ENCODE data around the gene USP6NL. TPM values are rescaled to one million over a fixed set of nuclear protein-coding genes. Genes with fewer than 3 reads are reported as not detected.

Gene USP6NL
- polyA plus RNA-seq, 1 of the 3 experiments (the other 2 are of a cell fraction) = 8.9 TPM

DNA sequence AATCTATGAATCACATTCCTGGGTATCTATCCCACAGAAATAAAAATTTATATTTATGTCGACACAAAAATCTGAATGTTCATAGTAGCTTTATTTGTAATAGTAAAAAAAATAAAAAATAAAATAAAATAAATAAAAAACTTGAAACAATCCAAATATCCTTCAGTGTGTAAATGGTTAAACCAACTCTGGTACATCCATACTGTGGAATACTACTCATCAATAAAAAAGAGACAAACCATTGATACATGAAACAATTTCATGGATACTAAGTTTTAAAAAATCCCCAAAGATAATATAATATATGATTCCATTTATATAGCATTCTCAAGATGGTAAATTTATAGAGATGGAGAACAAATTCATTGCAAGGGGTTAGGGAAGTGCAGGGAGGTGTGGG, 48.6 kb downstream of the USP6NL start:
- Histone ChIP-seq H3K4me1 (ENCODE audit: control insufficient read depth in 1 of 2, insufficient read depth in 2 of 2, low read depth in 1 of 2, low read length in 1 of 2) (peaks cover 0 to 3% of the 10 kb centered on the region in 2 experiments; a peak in 3 of 4 replicates), H3K9me3 (no peaks in the 10 kb centered on the region), H4K20me1 (ENCODE audit: insufficient read depth) (no peaks in the 10 kb centered on the region), H2AFZ (ENCODE audit: low read depth) (no peak overlapping the region), H3F3A (replicated peaks; ENCODE audit: insufficient read depth) (no peaks in the 10 kb centered on the region), H3K4me3 (ENCODE audit: low read depth in 2 of 2, low read length in 1 of 2) (no peak overlapping the region), H3K36me3 (replicated peaks in 1 of 2; ENCODE audit: control insufficient read depth in 1 of 2, insufficient read depth in 2 of 2, low read length in 1 of 2) (no peaks in the 10 kb centered on the region), H3K9ac (no peak overlapping the region), H3K27me3 (ENCODE audit: insufficient read depth) (no peaks in the 10 kb centered on the region), H3K79me2 (ENCODE audit: insufficient read depth) (peaks cover 49% of the 10 kb centered on the region), H3K9me2 (no peaks in the 10 kb centered on the region), H3K27ac (ENCODE audit: low read depth in 2 of 2, low read length in 1 of 2) (no peak overlapping the region), H3K4me2 (no peak overlapping the region)
- TF ChIP-seq FOXM1 (IDR thresholded peaks at IDR 0.05; ENCODE audit: low read depth) (no peak), REST (IDR thresholded peaks at IDR 0.05; ENCODE audit: low read depth, low read length) (no peak), CHD2 (IDR thresholded peaks at IDR 0.05; ENCODE audit: low read length, partially characterized antibody) (no peak), GABPA (IDR thresholded peaks at IDR 0.05; ENCODE audit: low read depth) (no peak), RFX5 (IDR thresholded peaks at IDR 0.05; ENCODE audit: low read length) (no peak), MXI1 (IDR thresholded peaks at IDR 0.05; ENCODE audit: low read depth, low read length) (no peak), NFIC (IDR thresholded peaks at IDR 0.05; ENCODE audit: borderline replicate concordance) (no peak), GATA2 (CRISPR knock-in tag; IDR thresholded peaks at IDR 0.05) (no peak), TCF12 (IDR thresholded peaks at IDR 0.05) (no peak), FOXJ3 (CRISPR knock-in tag; IDR thresholded peaks at IDR 0.05) (no peak), EZH2phosphoT487 (IDR thresholded peaks at IDR 0.05; ENCODE audit: borderline replicate concordance, low read depth) (no peak), YY1 (IDR thresholded peaks at IDR 0.05; ENCODE audit: low read depth) (no peak), PBX3 (IDR thresholded peaks at IDR 0.05) (no peak), RCOR1 (IDR thresholded peaks at IDR 0.05; ENCODE audit: low read length) (no peak), NRF1 (IDR thresholded peaks at IDR 0.05; ENCODE audit: low read depth, low read length) (no peak), SMC3 (IDR thresholded peaks at IDR 0.05; ENCODE audit: low read depth, low read length) (no peak), TEAD4 (IDR thresholded peaks at IDR 0.05; ENCODE audit: borderline replicate concordance, insufficient read depth) (no peak)
- TF ChIP-seq, protein P1, sequence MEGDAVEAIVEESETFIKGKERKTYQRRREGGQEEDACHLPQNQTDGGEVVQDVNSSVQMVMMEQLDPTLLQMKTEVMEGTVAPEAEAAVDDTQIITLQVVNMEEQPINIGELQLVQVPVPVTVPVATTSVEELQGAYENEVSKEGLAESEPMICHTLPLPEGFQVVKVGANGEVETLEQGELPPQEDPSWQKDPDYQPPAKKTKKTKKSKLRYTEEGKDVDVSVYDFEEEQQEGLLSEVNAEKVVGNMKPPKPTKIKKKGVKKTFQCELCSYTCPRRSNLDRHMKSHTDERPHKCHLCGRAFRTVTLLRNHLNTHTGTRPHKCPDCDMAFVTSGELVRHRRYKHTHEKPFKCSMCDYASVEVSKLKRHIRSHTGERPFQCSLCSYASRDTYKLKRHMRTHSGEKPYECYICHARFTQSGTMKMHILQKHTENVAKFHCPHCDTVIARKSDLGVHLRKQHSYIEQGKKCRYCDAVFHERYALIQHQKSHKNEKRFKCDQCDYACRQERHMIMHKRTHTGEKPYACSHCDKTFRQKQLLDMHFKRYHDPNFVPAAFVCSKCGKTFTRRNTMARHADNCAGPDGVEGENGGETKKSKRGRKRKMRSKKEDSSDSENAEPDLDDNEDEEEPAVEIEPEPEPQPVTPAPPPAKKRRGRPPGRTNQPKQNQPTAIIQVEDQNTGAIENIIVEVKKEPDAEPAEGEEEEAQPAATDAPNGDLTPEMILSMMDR (IDR thresholded peaks at IDR 0.05) = no peak
- TF ChIP-seq, protein P2, sequence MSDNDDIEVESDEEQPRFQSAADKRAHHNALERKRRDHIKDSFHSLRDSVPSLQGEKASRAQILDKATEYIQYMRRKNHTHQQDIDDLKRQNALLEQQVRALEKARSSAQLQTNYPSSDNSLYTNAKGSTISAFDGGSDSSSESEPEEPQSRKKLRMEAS (IDR thresholded peaks at IDR 0.05; ENCODE audit: low read depth) = no peak
- TF ChIP-seq, protein P3, sequence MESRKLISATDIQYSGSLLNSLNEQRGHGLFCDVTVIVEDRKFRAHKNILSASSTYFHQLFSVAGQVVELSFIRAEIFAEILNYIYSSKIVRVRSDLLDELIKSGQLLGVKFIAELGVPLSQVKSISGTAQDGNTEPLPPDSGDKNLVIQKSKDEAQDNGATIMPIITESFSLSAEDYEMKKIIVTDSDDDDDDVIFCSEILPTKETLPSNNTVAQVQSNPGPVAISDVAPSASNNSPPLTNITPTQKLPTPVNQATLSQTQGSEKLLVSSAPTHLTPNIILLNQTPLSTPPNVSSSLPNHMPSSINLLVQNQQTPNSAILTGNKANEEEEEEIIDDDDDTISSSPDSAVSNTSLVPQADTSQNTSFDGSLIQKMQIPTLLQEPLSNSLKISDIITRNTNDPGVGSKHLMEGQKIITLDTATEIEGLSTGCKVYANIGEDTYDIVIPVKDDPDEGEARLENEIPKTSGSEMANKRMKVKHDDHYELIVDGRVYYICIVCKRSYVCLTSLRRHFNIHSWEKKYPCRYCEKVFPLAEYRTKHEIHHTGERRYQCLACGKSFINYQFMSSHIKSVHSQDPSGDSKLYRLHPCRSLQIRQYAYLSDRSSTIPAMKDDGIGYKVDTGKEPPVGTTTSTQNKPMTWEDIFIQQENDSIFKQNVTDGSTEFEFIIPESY (IDR thresholded peaks at IDR 0.05; ENCODE audit: borderline replicate concordance, low read depth) = no peak
- CTCF ChIA-PET = no interaction called here
- POLR2A ChIA-PET = no interaction called here
- 96% methylated on average over 1 of the region's 1 CpG for WGBS (ENCODE audit: low lambda C conversion rate)
- no peak for DNase-seq
